Fibroblast of lung (primary cell): ENCODE measurements around the gene CCDC93. TPM values are rescaled to one million over a fixed set of nuclear protein-coding genes. Genes with fewer than 3 reads are reported as not detected.

ENCODE experiments used
- DNase-seq, 2 donors: peaks; one replicate each; pipeline versions ENCODE4 v3.0.0 to v3.0.0-alpha.2; 2010; ENCODE audit warnings: low read depth in 2 of 2
- H2AFZ ChIP-seq: 2 replicates; pipeline ENCODE4 v1.5.1; 2012; ENCODE audit warnings: low read length, control low read depth, inconsistent platforms
- H3K27ac ChIP-seq: 2 replicates; pipeline ENCODE4 v1.5.1; 2011; ENCODE audit warnings: low read length, control low read depth; ENCODE audit not compliant: insufficient read depth
- H3K27me3 ChIP-seq: 2 replicates; pipeline ENCODE4 v1.5.1; 2011; ENCODE audit warnings: mild to moderate bottlenecking, low read length; ENCODE audit not compliant: control insufficient read depth, insufficient read depth
- H3K36me3 ChIP-seq: 2 replicates; pipeline ENCODE4 v1.5.1; 2011; ENCODE audit warnings: low read length; ENCODE audit not compliant: control insufficient read depth, insufficient read depth
- H3K4me1 ChIP-seq: 2 replicates; pipeline ENCODE4 v1.5.1; 2011; ENCODE audit warnings: low read length; ENCODE audit not compliant: control insufficient read depth, insufficient read depth; ENCODE audit errors: extremely low read depth
- H3K4me2 ChIP-seq: 2 replicates; pipeline ENCODE4 v1.5.1; 2011; ENCODE audit warnings: low read length, control low read depth; ENCODE audit not compliant: insufficient read depth; ENCODE audit errors: extremely low read depth
- H3K4me3 ChIP-seq, 4 experiments: fragments of 200-600 bp in 1 of 4; sonication (generic) in 1 of 4; replicated peaks in 1 of 4; 2 replicates each; pipeline ENCODE4 v1.5.1; 2011 to 2016; ENCODE audit warnings: low read length in 4 of 4, low read depth in 3 of 4, mild to moderate bottlenecking in 3 of 4, control low read depth in 2 of 4, inconsistent platforms in 1 of 4, mixed read lengths in 1 of 4; ENCODE audit not compliant: insufficient read depth in 1 of 4; ENCODE audit errors: control extremely low read depth in 1 of 4
- H3K79me2 ChIP-seq: 2 replicates; pipeline ENCODE4 v1.5.1; 2012; ENCODE audit warnings: mild to moderate bottlenecking, low read length, inconsistent platforms; ENCODE audit not compliant: control insufficient read depth, insufficient read depth
- H3K9ac ChIP-seq: 2 replicates; pipeline ENCODE4 v1.5.1; 2011; ENCODE audit warnings: mild to moderate bottlenecking, low read length, control low read depth; ENCODE audit not compliant: insufficient read depth
- H3K9me3 ChIP-seq: 2 replicates; pipeline ENCODE4 v1.5.1; 2012; ENCODE audit warnings: low read depth, low read length; ENCODE audit not compliant: control insufficient read depth, insufficient read depth
- H4K20me1 ChIP-seq: 2 replicates; pipeline ENCODE4 v1.5.1; 2011; ENCODE audit warnings: low read length; ENCODE audit not compliant: control insufficient read depth, insufficient read depth; ENCODE audit errors: extremely low read depth
- CTCF ChIP-seq, 2 donors: IDR thresholded peaks in 1 of 2; conservative IDR thresholded peaks in 1 of 2; 1 replicate in 1 of 2; 2 replicates in 1 of 2; pipeline ENCODE4 v1.5.1; 2011 to 2012; ENCODE audit warnings: low read length in 2 of 2, control low read depth in 1 of 2, inconsistent platforms in 1 of 2, low read depth in 1 of 2, mild to moderate bottlenecking in 1 of 2
- EZH2 ChIP-seq: IDR thresholded peaks from 2 replicates; pipeline ENCODE4 v1.5.1; 2012; ENCODE audit warnings: low read length, control low read depth, mild to moderate bottlenecking; ENCODE audit errors: missing control alignments
- polyA plus RNA-seq, 2 donors: library from polyadenylated mRNA; depleted of rRNA in 1 of 2; stranded (reverse) in 1 of 2; unstranded in 1 of 2; fragments of >200 nt; gene quantifications; 2 replicates each; pipeline ENCODE4 v1.2.1, GENCODE V29; 2011 to 2012; ENCODE audit warnings: missing spikeins in 1 of 2
- total RNA-seq: library from RNA; depleted of rRNA; stranded (reverse); fragments of >200 nt; gene quantifications from 2 replicates; pipeline ENCODE4 v1.2.1, GENCODE V29; 2014

CCDC93 gene
- total and polyA plus RNA-seq, 2 donors (not counting 1 experiment from before 2014, with no cell fraction given), result 15.1 to 32.0 TPM

GRCh38 chr2:118010473-118010872 lies 3.4 kb downstream of the CCDC93 start:
- Histone ChIP-seq H3K36me3 (peaks cover 5% of the 10 kb centered on the region), H3K4me2 (no peak overlapping the region), H3K9ac (no peak overlapping the region), H3K79me2 (peaks cover 39% of the 10 kb centered on the region), H3K9me3 (no peaks in the 10 kb centered on the region), H3K4me1 (no peaks in the 10 kb centered on the region), H4K20me1 (no peaks in the 10 kb centered on the region), H3K4me3 (no peak overlapping the region), H2AFZ (no peak overlapping the region), H3K27me3 (no peaks in the 10 kb centered on the region), H3K27ac (no peak overlapping the region)
- DNase-seq, result no peak
- TF ChIP-seq EZH2 (no peak), CTCF (conservative IDR thresholded peaks at IDR 0.05 in 1 of 2, IDR thresholded peaks at IDR 0.05 in 1 of 2; ENCODE audit: low read depth in 1 of 2, low read length in 2 of 2) (no peak)

GRCh38 chr2:118006861-118007260 lies 7.0 kb downstream of the CCDC93 start:
- no peak for DNase-seq
- Histone ChIP-seq H2AFZ (no peak overlapping the region), H3K36me3 (peaks cover 7% of the 10 kb centered on the region), H3K9ac (no peak overlapping the region), H3K27me3 (no peaks in the 10 kb centered on the region), H3K4me2 (no peak overlapping the region), H3K4me3 (no peak overlapping the region), H3K4me1 (no peaks in the 10 kb centered on the region), H4K20me1 (no peaks in the 10 kb centered on the region), H3K9me3 (no peaks in the 10 kb centered on the region), H3K79me2 (peaks cover 20% of the 10 kb centered on the region), H3K27ac (no peak overlapping the region)
- TF ChIP-seq CTCF (conservative IDR thresholded peaks at IDR 0.05 in 1 of 2, IDR thresholded peaks at IDR 0.05 in 1 of 2; ENCODE audit: low read depth in 1 of 2, low read length in 2 of 2) (no peak), EZH2 (no peak)

GRCh38 chr2:118006326-118006725 lies 7.5 kb downstream of the CCDC93 start:
- Histone ChIP-seq H3K4me2 (no peak overlapping the region), H3K9ac (no peak overlapping the region), H3K9me3 (no peaks in the 10 kb centered on the region), H3K4me3 (no peak overlapping the region), H3K27me3 (no peaks in the 10 kb centered on the region), H3K4me1 (no peaks in the 10 kb centered on the region), H3K79me2 (peaks cover 16% of the 10 kb centered on the region), H2AFZ (no peak overlapping the region), H4K20me1 (no peaks in the 10 kb centered on the region), H3K36me3 (peaks cover 9% of the 10 kb centered on the region), H3K27ac (no peak overlapping the region)
- TF ChIP-seq CTCF (conservative IDR thresholded peaks at IDR 0.05 in 1 of 2, IDR thresholded peaks at IDR 0.05 in 1 of 2; ENCODE audit: low read depth in 1 of 2, low read length in 2 of 2) (no peak), EZH2 (no peak)
- no peak for DNase-seq
